ENCODE results near the gene ACP3.
A peak's percentile ranks its signal among the peaks of the same experiment; 100 is the strongest.

ACP3 gene

DNA sequence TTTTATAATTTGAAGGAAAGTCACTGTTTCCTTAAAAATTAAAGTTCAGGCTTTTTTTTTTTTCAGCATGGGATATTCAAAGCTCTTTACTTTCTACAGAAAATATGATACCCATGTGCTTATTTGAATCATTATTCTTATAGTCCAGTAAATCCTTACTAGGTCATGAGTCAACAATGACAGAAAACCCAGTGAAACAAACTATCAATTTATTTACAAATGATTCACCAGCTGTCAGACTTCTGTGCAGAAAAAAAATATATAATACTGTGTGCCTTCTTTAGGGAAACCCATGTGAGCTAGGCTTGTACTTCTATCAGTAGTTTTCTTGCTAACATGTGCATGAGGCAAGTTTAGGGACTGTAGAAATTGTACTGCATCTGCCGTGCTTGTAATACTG lies 1.2 kb downstream of the ACP3 start:
- no peak for DNase-seq (ENCODE audit: low read depth)

DNA sequence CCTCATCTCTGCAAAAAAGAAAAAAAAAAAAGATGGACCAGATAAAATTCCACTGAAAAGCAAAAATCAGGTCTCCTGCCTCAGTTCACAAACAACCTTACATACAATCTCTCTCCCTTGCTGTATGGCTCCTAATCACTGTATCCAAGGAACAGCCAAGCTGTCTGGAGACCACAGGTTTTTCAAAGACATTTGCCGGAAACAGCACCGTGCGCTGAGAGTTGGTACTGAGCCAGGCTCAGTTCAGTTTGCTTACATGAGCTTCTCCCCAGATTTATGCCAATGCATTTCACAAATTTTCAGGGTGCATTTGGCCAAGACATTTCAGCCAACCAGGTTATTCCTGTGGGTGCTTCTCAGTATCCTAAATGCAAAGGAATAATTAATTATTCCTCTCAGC lies 4.1 kb downstream of the ACP3 start:
- DNase-seq (ENCODE audit: low read depth): no peak

DNA sequence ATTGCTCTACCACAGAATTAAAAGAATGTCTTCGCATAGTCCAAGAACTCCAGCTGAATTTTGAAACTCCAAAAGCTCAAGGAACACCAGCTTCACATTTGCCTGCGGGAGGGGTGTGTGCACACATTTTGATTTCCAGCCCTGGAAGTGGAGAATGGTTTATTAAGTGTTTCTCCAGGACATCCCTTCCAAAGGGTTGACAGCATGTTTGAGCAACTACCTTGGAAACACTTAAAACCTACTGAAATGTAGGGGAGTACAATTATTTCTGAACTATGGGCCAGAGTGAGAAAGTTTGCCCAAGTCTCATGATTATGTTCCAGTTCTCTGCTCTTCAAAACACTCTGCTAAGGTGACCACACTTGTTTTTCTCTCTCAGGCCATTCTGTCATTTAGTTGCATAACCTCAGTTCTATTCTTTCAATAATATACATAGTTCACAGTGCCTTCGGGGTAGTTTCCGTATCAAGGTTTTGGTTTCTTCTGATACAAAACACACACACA lies 7.9 kb downstream of the ACP3 start:
- DNase-seq (ENCODE audit: low read depth): no peak

GRCh38 chr3:132325634-132326033 lies 8.4 kb downstream of the ACP3 start:
- no peak for DNase-seq (ENCODE audit: low read depth)

GRCh38 chr3:132326251-132326650 lies 9.0 kb downstream of the ACP3 start:
- DNase-seq (ENCODE audit: low read depth): no peak

GRCh38 chr3:132332082-132332481 lies 14.9 kb downstream of the ACP3 start:
- no peak for DNase-seq (ENCODE audit: low read depth)

GRCh38 chr3:132332508-132332907 lies 15.3 kb downstream of the ACP3 start:
- DNase-seq (ENCODE audit: low read depth): no peak

GRCh38 chr3:132341746-132342145 lies 24.5 kb downstream of the ACP3 start:
- DNase-seq (ENCODE audit: low read depth): no peak

- DNase-seq (ENCODE audit: low read depth): no peak
Measured at GRCh38 chr3:132342183-132342582, 25.0 kb downstream of the ACP3 start.

- DNase-seq (ENCODE audit: low read depth): no peak
Measured at GRCh38 chr3:132342610-132343009, 25.4 kb downstream of the ACP3 start.

GRCh38 chr3:132343018-132343612 lies 25.9 kb downstream of the ACP3 start:
- no peak for DNase-seq (ENCODE audit: low read depth)

GRCh38 chr3:132344666-132345280 lies 27.6 kb downstream of the ACP3 start:
- no peak for DNase-seq (ENCODE audit: low read depth)

GRCh38 chr3:132346841-132347736 lies 29.9 kb downstream of the ACP3 start:
- no peak for DNase-seq (ENCODE audit: low read depth)

DNA sequence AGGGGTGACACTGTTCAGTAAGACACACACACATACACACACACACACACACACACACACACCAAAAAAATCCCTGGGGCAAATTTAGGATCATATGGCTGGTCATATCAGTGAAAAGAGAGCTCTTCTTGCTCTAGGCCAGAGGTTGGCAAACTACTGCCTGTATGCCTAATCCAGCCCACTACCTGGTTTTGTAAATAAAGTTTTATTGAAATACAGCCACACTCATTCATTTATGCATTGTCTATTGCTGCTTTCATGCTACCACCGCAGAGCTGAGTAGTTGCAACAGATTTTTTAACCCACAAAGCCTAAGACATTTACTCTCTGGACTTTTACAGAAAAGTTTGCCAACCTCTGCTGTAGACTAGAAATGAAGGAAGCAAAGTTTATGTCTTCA lies 30.6 kb downstream of the ACP3 start:
- no peak for DNase-seq (ENCODE audit: low read depth)

DNA sequence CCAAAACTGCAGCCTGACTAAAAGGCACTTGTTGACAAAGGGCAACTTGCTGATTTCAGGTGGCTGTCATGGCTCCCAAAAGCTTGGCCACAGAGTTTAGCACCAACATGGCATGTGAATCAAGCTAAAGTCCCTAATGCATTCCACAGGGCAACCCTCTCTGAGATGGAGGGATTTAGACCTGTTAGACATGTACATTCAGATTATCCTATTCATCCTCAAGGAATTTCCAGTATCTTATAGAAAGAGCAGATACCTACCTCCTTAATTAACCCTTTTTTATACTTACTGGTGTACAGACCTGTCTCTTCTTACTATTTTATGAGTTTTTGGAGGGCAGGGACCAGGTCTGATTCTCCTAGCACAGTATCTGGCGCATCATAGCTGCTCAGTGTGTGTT lies 31.3 kb downstream of the ACP3 start:
- DNase-seq (ENCODE audit: low read depth): no peak

DNA sequence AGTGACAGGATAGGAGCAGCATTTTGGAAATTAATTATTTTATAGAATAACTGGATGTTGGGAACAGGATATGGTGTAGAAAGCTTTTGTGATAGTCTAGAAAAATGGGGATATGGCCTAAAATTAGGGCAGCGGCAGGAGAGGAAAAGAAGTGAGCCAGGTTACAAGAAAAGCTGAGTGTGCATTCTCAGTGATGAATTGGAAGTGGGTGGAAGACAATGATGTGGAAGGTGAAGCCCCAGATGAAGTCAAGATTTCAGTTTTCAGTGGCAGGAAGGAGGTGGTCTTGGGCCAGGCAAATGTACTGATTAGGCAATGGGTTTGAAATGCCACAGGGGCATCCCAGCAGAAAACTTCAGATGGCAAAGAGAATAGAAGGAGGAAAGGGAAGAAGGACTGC lies 33.6 kb downstream of the ACP3 start:
- DNase-seq (ENCODE audit: low read depth): no peak

DNA sequence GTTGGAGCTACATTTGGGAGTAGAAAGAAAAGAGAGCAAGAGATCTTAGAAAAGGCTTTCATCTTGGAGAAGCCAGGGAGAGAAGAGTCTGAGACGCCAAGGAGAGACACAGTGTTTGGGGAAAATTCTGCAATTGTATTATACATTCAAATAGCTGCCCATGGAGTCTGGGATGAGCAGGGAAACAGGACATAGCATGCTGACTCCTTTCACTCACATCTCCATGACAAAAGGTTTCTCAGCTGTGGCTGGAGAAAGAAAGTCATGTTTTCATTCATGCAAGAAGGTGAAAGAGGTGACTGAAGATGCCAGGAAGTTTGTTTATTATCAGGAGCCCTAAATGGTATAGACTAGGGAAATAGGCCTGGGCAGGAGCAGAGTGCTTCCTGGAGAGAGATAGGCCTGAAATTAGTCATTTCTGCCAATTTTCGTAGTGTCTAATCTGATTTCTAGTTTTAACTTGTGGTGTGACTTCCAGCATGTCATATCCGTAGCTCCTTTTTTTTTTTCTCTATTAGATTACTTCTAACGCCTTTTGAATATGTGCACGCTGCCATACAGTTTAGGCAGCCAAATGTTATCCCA lies 34.1 kb downstream of the ACP3 start:
- DNase-seq (ENCODE audit: low read depth): no peak

GRCh38 chr3:132352556-132353143 lies 35.4 kb downstream of the ACP3 start:
- peak; percentile 46 for DNase-seq (ENCODE audit: low read depth)

DNA sequence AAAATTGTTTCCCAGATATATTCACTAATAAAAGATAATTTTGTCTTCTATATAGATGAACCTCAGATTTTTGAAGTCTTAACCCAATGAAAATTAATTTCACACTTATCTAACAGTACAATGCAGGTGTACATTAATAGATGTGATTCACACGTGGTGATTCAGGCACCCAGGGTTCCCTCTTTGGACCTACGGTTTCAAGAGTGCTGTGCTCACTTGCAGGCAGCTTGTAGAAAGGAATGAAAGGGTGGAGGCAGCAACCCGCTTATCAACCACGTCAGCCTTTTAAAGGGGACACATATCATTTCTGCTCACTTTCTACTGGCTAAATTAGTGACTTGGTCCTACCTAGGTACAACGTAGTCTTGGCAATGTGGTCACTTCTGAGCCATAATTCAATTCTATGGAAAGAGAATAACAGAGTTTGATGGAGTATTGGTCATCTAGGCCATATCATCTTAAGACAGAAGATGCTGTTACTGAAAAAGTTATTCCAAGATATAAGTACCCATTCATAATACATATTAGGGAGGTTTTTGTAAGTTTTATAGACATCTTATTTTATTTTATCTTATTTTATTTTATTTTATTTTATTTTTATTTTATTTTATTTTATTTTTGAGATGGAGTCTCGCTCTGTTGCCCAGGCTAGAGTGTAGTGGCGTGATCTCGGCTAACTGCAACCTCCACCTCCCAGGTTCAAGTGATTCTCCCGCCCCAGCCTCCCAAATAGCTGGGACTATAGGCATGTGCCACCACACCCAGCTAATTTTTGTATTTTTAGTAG lies 37.9 kb downstream of the ACP3 start:
- no peak for DNase-seq (ENCODE audit: low read depth)

DNA sequence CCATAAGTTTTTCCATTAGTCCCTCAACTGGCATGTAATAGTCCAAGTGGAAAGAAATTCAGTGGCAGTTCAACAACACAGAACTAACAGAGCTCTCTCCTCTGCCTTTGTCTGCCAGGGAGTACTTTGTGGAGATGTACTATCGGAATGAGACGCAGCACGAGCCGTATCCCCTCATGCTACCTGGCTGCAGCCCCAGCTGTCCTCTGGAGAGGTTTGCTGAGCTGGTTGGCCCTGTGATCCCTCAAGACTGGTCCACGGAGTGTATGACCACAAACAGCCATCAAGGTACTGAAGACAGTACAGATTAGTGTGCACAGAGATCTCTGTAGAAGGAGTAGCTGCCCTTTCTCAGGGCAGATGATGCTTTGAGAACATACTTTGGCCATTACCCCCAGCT lies 39.4 kb downstream of the ACP3 start:
- DNase-seq (ENCODE audit: low read depth): no peak

DNA sequence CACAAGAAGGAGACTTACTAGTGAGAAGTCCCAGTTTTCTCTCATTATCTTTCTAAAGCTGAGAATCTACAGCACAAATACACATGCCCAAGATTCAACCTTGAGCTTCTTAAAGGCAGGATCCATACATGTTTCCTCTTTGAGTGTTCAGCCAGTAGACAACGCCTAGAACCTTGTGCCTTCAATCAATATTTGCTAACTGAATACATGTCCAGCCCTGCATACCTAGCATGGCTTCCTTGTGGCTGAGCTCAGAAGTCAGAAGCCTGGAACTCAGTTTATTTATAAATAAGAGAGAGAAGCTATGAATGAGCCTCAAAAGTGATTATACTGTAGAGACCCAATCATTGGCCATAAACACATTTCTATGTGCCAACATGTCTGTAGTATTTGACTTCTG lies 43.5 kb downstream of the ACP3 start:
- no peak for DNase-seq (ENCODE audit: low read depth)

DNA sequence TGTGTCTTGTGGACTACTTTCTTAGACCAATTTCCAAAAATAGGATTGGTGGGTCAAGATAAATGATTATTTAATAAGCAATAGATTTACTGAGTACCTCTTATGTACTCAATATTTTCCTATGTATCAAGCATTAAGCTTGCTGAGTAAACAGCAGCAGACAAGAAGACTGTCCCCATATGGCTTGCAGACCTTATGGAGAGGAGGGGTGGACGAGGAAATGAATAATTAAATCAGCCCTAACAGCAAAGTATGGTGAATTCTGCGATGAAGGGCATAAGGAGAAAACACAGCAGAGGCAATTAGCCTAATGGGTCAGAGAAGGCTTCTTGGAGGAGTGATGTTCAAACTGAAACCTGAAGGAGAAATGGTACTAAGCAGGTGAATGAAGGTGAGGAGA lies 45.1 kb downstream of the ACP3 start:
- DNase-seq (ENCODE audit: low read depth): no peak
